Endothelial cell (in vitro differentiated cells): ENCODE results near the gene CYP27B1. TPM values are rescaled to one million over a fixed set of nuclear protein-coding genes. Genes with fewer than 3 reads are reported as not detected.
"Not testable (repeated sequence)": the region's sequence is repeated elsewhere in the genome, so short reads cannot be mapped to it uniquely, and the experiment has no call there.

ENCODE experiments used
- DNase-seq: peaks from one replicate; pipeline ENCODE4 v3.0.0; 2021; ENCODE audit warnings: low spot score
- H3K27ac Mint-ChIP-seq: one replicate; pipeline ENCODE4 v1.8.0; 2021; ENCODE audit warnings: mixed read lengths, inconsistent platforms; ENCODE audit not compliant: unreplicated experiment
- H3K27me3 Mint-ChIP-seq: one replicate; pipeline ENCODE4 v1.8.0; 2021; ENCODE audit warnings: mild to moderate bottlenecking, moderate library complexity, mixed read lengths, inconsistent platforms; ENCODE audit not compliant: unreplicated experiment
- H3K36me3 Mint-ChIP-seq: one replicate; pipeline ENCODE4 v1.8.0; 2021; ENCODE audit warnings: mild to moderate bottlenecking, low read depth, mixed read lengths, inconsistent platforms; ENCODE audit not compliant: unreplicated experiment
- H3K4me1 Mint-ChIP-seq: one replicate; pipeline ENCODE4 v1.8.0; 2021; ENCODE audit warnings: mild to moderate bottlenecking, mixed read lengths, inconsistent platforms; ENCODE audit not compliant: unreplicated experiment
- H3K4me3 Mint-ChIP-seq: one replicate; pipeline ENCODE4 v1.8.0; 2021; ENCODE audit warnings: mild to moderate bottlenecking, mixed read lengths, inconsistent platforms; ENCODE audit not compliant: unreplicated experiment
- H3K9me3 Mint-ChIP-seq: one replicate; pipeline ENCODE4 v1.8.0; 2021; ENCODE audit warnings: mixed read lengths, inconsistent platforms; ENCODE audit not compliant: unreplicated experiment
- total RNA-seq: library from RNA; stranded (reverse); fragmentation: NEBNext Ultra II Directional; extraction: Animal tissue kit (Norgen Biotek cat#: 25700); gene quantifications from one replicate; pipeline ENCODE4 v1.2.1, GENCODE V29; 2021; ENCODE audit not compliant: unreplicated experiment
- TF ChIP-seq, protein P1 (sequence below): fragments of 200-600 bp; sonication (generic); IDR thresholded peaks from one replicate; pipeline ENCODE4 v1.5.0; 2021; ENCODE audit warnings: antibody characterized with exemption; ENCODE audit not compliant: unreplicated experiment

The CYP27B1 gene
- total RNA-seq, 1 donor from 2014 or later: 1.4 TPM

DNA sequence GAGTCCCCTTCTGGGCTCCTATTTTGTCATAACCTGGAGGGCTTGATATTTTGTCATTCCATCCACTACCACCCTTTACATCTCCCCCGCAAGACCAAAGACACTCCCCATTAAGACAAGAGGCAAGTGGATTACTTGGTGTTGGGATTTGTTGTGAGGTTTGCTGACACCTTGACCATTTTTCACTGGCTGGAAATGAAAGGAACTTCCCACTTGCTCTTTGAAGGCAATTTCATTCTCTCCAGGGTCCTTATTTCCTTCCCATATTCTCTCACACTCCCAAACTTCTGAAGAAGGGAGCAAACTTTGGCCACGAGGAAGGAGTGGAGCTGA lies 43.3 kb downstream of the CYP27B1 start:
- peaks cover 5% of the 10 kb centered on the region for H3K9me3 Mint-ChIP-seq
- no peak overlapping the region for H3K27ac Mint-ChIP-seq
- no peak for DNase-seq
- peaks cover 24% of the 10 kb centered on the region for H3K27me3 Mint-ChIP-seq
- peaks cover 40% of the 10 kb centered on the region for H3K36me3 Mint-ChIP-seq
- peaks cover 25% of the 10 kb centered on the region for H3K4me1 Mint-ChIP-seq
- peak overlapping the region; percentile 7 for H3K4me3 Mint-ChIP-seq
- TF ChIP-seq, protein P1, sequence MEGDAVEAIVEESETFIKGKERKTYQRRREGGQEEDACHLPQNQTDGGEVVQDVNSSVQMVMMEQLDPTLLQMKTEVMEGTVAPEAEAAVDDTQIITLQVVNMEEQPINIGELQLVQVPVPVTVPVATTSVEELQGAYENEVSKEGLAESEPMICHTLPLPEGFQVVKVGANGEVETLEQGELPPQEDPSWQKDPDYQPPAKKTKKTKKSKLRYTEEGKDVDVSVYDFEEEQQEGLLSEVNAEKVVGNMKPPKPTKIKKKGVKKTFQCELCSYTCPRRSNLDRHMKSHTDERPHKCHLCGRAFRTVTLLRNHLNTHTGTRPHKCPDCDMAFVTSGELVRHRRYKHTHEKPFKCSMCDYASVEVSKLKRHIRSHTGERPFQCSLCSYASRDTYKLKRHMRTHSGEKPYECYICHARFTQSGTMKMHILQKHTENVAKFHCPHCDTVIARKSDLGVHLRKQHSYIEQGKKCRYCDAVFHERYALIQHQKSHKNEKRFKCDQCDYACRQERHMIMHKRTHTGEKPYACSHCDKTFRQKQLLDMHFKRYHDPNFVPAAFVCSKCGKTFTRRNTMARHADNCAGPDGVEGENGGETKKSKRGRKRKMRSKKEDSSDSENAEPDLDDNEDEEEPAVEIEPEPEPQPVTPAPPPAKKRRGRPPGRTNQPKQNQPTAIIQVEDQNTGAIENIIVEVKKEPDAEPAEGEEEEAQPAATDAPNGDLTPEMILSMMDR: no peak

DNA sequence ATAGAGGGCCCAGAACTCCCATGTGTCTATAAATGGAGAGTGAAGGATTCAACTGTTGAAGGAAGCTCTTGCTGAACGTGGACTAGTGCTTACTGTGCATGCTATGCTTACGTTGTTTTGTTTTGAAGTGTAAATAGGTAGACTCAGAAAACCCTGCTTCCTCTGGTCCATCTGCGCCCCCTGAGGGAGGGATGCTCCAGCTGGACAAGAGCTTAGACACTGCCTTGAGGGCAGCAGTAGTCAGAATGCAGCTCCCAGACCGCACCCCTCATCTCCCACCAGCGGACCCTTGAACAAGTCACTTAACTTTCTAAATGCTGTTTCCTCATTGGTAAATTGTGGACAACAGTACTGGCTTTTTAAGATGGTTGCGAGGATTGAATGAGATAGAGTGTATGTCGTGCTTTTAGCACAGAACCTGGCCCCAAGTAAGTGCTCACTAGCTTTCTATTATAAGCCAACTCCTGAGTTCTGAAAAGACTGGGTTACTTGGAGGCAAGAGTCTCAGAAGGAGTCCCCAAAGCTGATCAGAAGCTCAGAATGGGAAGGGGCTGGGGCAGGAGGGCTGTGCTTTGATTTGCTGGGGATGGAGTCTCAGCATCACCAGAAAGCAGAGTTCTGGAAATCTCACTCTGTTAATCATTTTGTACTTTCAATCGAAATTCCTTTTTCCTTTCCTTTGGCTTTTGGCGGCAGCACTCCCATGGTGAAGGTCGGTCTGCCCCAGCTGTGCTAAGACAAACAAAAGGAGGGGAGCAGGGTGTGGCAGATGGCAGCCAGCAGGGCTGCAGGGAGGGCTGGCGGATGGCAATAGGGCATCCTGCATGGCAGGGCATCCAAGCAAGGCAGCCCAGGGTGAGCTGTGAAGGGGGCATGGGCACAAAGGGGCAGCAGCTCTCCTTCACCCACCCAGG lies 43.9 kb downstream of the CYP27B1 start:
- Mint-ChIP-seq H3K4me3 (peak overlapping the region; percentile 7), H3K36me3 (peaks cover 41% of the 10 kb centered on the region), H3K27ac (no peak overlapping the region), H3K9me3 (peaks cover under 1% of the 10 kb centered on the region), H3K27me3 (peaks cover 19% of the 10 kb centered on the region), H3K4me1 (peaks cover 25% of the 10 kb centered on the region)
- DNase-seq: no peak
- TF ChIP-seq, protein P1: no peak

DNA sequence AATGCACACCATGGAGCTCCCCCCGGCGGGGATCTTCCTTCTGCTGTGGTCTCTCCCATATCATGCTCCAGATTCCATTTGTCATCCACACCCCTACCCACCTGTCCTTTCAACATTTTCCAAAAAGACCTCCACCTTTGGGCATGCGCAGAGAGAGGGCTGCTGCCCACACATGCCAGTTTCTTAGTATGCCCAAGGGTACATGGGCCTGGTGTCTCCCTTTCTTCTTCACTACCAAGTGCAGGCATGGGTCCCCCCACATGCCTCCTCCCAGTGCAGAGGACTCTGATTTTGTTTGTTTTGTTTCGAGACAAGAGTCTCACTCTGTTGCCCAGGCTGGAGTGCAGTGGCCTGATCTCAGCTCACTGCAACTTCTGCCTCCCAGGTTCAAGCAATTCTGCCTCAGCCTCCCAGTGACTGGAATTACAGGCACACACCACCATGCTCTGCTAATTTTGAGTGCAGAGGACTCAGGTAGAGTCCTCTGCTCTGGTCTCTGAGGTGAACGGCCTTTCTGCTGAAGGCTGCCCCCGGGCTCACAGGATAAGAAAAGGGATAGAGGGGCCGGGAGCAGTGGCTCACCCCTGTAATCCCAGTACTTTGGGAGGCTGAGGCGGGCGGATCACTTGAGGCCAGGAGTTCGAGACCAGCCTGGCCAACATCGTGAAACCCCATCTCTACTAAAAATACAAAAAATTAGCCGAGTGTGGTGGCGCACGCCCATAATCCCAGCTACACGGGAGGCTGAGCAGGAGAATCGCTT lies 44.9 kb downstream of the CYP27B1 start:
- DNase-seq, H3K27ac Mint-ChIP-seq, H3K9me3 Mint-ChIP-seq: not testable (repeated sequence)
- H3K36me3 Mint-ChIP-seq: peaks cover 41% of the 10 kb centered on the region
- peaks cover 22% of the 10 kb centered on the region for H3K4me1 Mint-ChIP-seq
- peak overlapping the region; percentile 4 for H3K4me3 Mint-ChIP-seq
- peaks cover 16% of the 10 kb centered on the region for H3K27me3 Mint-ChIP-seq

DNA sequence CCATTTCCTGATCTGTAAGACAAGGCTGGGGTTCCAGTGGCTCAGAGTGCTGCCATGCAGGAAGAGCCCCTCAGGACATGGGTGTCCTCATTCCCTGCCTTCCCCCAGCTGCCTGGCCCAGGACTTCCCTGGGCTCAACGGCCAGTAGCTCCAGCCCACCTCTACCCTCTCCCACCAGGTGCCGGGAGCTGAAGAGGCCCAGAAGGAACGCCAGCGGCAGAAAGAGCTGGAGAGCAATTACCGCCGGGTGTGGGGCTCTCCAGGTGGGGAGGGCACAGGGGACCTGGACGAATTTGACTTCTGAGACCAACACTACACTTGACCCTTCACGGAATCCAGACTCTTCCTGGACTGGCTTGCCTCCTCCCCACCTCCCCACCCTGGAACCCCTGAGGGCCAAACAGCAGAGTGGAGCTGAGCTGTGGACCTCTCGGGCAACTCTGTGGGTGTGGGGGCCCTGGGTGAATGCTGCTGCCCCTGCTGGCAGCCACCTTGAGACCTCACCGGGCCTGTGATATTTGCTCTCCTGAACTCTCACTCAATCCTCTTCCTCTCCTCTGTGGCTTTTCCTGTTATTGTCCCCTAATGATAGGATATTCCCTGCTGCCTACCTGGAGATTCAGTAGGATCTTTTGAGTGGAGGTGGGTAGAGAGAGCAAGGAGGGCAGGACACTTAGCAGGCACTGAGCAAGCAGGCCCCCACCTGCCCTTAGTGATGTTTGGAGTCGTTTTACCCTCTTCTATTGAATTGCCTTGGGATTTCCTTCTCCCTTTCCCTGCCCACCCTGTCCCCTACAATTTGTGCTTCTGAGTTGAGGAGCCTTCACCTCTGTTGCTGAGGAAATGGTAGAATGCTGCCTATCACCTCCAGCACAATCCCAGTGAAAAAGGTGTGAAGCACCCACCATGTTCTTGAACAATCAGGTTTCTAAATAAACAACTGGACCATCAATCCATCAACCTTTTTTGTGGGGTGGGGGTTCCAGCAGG lies 46.0 kb downstream of the CYP27B1 start:
- no peaks in the 10 kb centered on the region for H3K9me3 Mint-ChIP-seq
- DNase-seq: no peak
- peaks cover 42% of the 10 kb centered on the region for H3K36me3 Mint-ChIP-seq
- no peak overlapping the region for H3K4me3 Mint-ChIP-seq
- peaks cover 19% of the 10 kb centered on the region for H3K4me1 Mint-ChIP-seq
- H3K27me3 Mint-ChIP-seq: peaks cover 16% of the 10 kb centered on the region
- no peak overlapping the region for H3K27ac Mint-ChIP-seq
- TF ChIP-seq, protein P1: no peak
